Limb (tissue), 2 donors: ENCODE measurements around the gene MUCL1.

Experiments
- DNase-seq, 2 donors: peaks; one replicate each; pipeline ENCODE4 v3.0.0-alpha.2; 2016; ENCODE audit errors: extremely low spot score in 2 of 2

The MUCL1 gene

DNA sequence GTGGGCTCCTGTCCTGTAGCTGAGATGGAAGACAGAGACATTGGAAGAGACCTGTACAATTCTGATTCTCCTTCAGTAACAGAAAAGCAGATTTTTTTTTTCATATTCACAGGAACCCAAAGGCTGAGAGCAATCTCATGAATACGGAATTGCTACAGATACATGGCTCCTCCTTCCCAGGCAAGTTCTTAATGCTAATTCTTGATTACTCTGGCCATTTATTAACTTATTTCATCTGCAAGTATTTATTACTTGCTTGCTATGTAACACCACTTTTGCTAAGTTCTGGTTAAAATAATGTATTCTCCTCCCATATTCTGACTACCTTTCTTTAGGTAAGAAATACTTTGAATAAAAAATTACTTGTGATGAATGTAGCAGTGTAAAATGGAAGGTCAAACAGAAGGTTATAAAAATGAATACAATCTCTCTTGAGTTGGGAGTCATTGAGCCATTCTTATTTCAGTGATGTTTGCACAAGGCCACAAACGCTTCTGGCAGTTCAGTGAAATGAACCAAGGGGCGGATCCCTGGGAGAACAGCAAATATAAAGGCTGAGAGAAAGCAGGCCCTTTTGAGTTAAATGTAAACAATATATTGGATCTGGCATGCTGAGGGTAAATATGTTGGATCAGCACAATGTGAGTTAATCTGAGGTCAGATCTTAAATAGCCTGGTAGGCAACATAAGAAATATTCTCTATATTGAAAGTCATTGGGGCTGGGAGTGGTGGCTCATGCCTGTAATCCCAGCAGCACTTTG, 37.6 kb downstream of the MUCL1 start:
- DNase-seq = no peak
